ENCODE measurements around the gene ARHGEF37. TPM values are rescaled to one million over a fixed set of nuclear protein-coding genes. Genes with fewer than 3 reads are reported as not detected.

ARHGEF37 gene
- total RNA-seq, 1 donor, result 0.72 TPM

DNA sequence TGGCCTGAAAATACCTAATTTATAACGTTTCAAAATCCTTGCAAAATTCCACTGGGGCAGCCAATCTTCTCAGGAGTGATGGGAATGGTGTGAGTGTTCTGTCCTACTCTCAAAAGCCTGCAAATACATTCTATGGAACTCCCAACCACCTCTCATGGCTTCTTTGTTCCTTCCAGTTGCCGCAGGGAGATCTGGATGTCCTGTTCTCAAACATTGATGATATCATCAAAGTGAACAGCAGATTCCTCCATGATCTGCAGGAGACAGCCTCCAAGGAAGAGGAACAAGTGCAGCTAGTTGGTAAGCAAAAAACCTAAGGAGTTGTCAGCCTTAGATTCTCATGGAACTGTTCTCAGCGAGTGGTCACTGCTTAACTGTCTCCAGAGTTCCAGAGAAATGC lies 19.6 kb downstream of the ARHGEF37 start:
- H4K20me1 ChIP-seq (ENCODE audit: insufficient read depth, low read length), result no peaks in the 10 kb centered on the region
- no peak for DNase-seq (ENCODE audit: insufficient read length, low spot score, missing footprints)
- no peaks in the 10 kb centered on the region for H3K9me3 ChIP-seq (ENCODE audit: low read depth, low read length)
- H3K4me1 ChIP-seq (ENCODE audit: insufficient read depth, low read length), result peaks cover 4% of the 10 kb centered on the region
- H3K4me3 ChIP-seq (ENCODE audit: insufficient read depth, low read length), result no peak overlapping the region
- TF ChIP-seq, protein P1, sequence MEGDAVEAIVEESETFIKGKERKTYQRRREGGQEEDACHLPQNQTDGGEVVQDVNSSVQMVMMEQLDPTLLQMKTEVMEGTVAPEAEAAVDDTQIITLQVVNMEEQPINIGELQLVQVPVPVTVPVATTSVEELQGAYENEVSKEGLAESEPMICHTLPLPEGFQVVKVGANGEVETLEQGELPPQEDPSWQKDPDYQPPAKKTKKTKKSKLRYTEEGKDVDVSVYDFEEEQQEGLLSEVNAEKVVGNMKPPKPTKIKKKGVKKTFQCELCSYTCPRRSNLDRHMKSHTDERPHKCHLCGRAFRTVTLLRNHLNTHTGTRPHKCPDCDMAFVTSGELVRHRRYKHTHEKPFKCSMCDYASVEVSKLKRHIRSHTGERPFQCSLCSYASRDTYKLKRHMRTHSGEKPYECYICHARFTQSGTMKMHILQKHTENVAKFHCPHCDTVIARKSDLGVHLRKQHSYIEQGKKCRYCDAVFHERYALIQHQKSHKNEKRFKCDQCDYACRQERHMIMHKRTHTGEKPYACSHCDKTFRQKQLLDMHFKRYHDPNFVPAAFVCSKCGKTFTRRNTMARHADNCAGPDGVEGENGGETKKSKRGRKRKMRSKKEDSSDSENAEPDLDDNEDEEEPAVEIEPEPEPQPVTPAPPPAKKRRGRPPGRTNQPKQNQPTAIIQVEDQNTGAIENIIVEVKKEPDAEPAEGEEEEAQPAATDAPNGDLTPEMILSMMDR (IDR thresholded peaks at IDR 0.05; ENCODE audit: extremely low read depth, low read depth, low read length), result no peak
- no peaks in the 10 kb centered on the region for H3K36me3 ChIP-seq (ENCODE audit: insufficient read depth, low read length)
- H3K4me2 ChIP-seq (ENCODE audit: insufficient read depth, low read length), result no peak overlapping the region
- H3K27me3 ChIP-seq (ENCODE audit: insufficient read depth, low read length), result no peaks in the 10 kb centered on the region
- H3K27ac ChIP-seq (ENCODE audit: low read depth, low read length), result no peak overlapping the region
- H3K79me2 ChIP-seq (ENCODE audit: insufficient read depth, low read length), result no peaks in the 10 kb centered on the region
- no peak overlapping the region for H2AFZ ChIP-seq (ENCODE audit: low read length)

GRCh38 chr5:149603210-149603609 lies 21.9 kb downstream of the ARHGEF37 start:
- no peak overlapping the region for H3K4me3 ChIP-seq (ENCODE audit: insufficient read depth, low read length)
- TF ChIP-seq, protein P1 (IDR thresholded peaks at IDR 0.05; ENCODE audit: extremely low read depth, low read depth, low read length), result no peak

DNA sequence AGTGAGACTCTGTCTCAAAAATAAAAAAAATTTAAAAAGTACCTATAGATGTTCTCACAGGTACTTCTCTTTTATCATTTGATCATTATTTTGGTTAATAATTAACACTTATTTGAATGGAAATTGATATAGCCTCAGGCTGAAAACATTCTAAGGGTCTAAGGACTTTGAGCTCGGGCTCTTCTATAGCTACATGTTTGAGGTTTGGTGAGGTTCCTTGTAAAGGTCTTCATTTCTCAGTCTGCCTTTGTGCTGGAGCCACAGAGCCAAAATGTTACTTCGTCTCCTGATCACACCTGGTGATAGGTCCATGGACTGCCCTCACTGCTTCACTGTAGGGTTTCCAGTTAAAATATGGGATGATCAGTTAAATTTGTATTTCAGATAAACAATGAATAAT lies 22.6 kb downstream of the ARHGEF37 start:
- H3K4me2 ChIP-seq (ENCODE audit: insufficient read depth, low read length), result no peak overlapping the region
- H4K20me1 ChIP-seq (ENCODE audit: insufficient read depth, low read length), result no peaks in the 10 kb centered on the region
- TF ChIP-seq, protein P1 (IDR thresholded peaks at IDR 0.05; ENCODE audit: extremely low read depth, low read depth, low read length), result no peak
- H3K4me3 ChIP-seq (ENCODE audit: insufficient read depth, low read length), result no peak overlapping the region
- no peak overlapping the region for H2AFZ ChIP-seq (ENCODE audit: low read length)
- H3K79me2 ChIP-seq (ENCODE audit: insufficient read depth, low read length), result no peaks in the 10 kb centered on the region
- no peak overlapping the region for H3K27ac ChIP-seq (ENCODE audit: low read depth, low read length)
- no peaks in the 10 kb centered on the region for H3K36me3 ChIP-seq (ENCODE audit: insufficient read depth, low read length)
- H3K4me1 ChIP-seq (ENCODE audit: insufficient read depth, low read length), result peaks cover 6% of the 10 kb centered on the region
- DNase-seq (ENCODE audit: insufficient read length, low spot score, missing footprints), result no peak
- no peaks in the 10 kb centered on the region for H3K9me3 ChIP-seq (ENCODE audit: low read depth, low read length)
- H3K27me3 ChIP-seq (ENCODE audit: insufficient read depth, low read length), result no peaks in the 10 kb centered on the region

More at GRCh38 chr5:149603210-149603609, 21.9 kb downstream of the ARHGEF37 start:
- H3K27me3 ChIP-seq (ENCODE audit: insufficient read depth, low read length), result no peaks in the 10 kb centered on the region
- no peaks in the 10 kb centered on the region for H3K9me3 ChIP-seq (ENCODE audit: low read depth, low read length)
- peaks cover 6% of the 10 kb centered on the region for H3K4me1 ChIP-seq (ENCODE audit: insufficient read depth, low read length)
- no peaks in the 10 kb centered on the region for H3K36me3 ChIP-seq (ENCODE audit: insufficient read depth, low read length)
- DNase-seq (ENCODE audit: insufficient read length, low spot score, missing footprints), result no peak
- no peaks in the 10 kb centered on the region for H4K20me1 ChIP-seq (ENCODE audit: insufficient read depth, low read length)
- no peak overlapping the region for H3K4me2 ChIP-seq (ENCODE audit: insufficient read depth, low read length)
- no peaks in the 10 kb centered on the region for H3K79me2 ChIP-seq (ENCODE audit: insufficient read depth, low read length)
- H2AFZ ChIP-seq (ENCODE audit: low read length), result no peak overlapping the region
- H3K27ac ChIP-seq (ENCODE audit: low read depth, low read length), result no peak overlapping the region

DNA sequence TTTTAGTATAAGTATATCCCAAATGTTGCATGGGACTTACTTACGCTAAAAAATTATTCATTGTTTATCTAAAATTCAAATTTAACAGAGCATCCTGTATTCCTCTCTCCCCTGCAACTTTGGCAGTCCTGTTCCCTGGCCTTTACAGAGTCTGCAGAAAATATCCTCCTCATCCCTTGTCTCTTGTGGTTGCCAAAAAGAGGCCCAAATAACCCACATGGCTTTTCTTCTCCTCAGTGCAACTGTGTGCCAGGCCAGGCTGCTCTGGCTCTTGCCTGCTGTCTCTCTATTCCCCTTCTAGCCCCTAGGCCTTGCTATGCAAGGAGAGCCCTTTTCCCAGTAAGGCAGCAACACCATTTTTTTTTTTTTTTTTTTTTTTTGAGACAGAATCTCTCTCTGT lies 23.0 kb downstream of the ARHGEF37 start:
- no peaks in the 10 kb centered on the region for H3K36me3 ChIP-seq (ENCODE audit: insufficient read depth, low read length)
- H3K4me2 ChIP-seq (ENCODE audit: insufficient read depth, low read length), result no peak overlapping the region
- TF ChIP-seq, protein P1 (IDR thresholded peaks at IDR 0.05; ENCODE audit: extremely low read depth, low read depth, low read length), result no peak
- H2AFZ ChIP-seq (ENCODE audit: low read length), result no peak overlapping the region
- no peak for DNase-seq (ENCODE audit: insufficient read length, low spot score, missing footprints)
- H3K79me2 ChIP-seq (ENCODE audit: insufficient read depth, low read length), result no peaks in the 10 kb centered on the region
- H3K9me3 ChIP-seq (ENCODE audit: low read depth, low read length), result no peaks in the 10 kb centered on the region
- peaks cover 6% of the 10 kb centered on the region for H3K4me1 ChIP-seq (ENCODE audit: insufficient read depth, low read length)
- no peaks in the 10 kb centered on the region for H4K20me1 ChIP-seq (ENCODE audit: insufficient read depth, low read length)
- no peak overlapping the region for H3K27ac ChIP-seq (ENCODE audit: low read depth, low read length)
- H3K4me3 ChIP-seq (ENCODE audit: insufficient read depth, low read length), result no peak overlapping the region
- H3K27me3 ChIP-seq (ENCODE audit: insufficient read depth, low read length), result no peaks in the 10 kb centered on the region
